ENCODE measurements around the gene INF2.
"Not testable (repeated sequence)": the region's sequence is repeated elsewhere in the genome, so short reads cannot be mapped to it uniquely, and the experiment has no call there.

INF2 gene

DNA sequence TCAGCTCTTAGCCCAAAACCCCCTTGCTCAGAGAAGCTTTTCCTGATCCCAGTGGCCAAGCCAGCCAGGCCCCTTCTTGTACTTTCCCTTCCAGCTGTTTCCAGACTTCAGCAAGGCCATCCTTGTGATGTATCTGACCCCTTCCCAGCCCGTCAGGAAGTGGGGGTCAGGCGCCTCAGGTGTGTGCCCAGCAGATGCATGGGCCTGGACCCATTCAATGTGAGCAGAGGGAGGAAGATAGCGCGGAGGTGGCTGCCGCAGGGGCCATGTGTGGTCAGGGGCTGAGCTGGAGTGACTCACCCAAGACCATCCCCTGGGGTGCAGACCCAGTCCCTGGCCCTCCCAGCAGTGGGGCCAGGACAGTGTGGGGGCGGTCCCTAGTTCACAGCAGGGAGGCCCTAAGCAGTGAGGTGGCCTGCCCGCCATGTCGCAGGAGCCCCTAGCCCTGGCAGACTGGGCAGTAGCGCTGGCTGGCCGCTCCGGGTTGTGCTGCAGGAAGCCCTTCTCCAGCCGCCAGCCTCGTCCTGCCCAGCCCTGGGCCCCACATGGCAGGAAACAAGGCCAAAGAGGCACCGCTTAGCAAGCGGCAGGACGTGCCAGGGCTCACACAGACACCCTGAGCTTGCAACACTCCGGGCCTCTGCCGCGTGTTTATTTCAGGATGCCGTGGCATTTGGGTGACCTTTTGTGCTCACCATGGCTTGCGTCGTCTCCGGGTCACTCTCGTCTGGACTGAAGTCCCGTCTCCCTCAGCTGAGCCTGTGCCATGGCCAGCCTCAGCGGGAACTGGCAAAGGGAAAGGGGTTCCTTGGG lies 46.6 kb downstream of the INF2 start:
- peak; percentile 67 for DNase-seq

DNA sequence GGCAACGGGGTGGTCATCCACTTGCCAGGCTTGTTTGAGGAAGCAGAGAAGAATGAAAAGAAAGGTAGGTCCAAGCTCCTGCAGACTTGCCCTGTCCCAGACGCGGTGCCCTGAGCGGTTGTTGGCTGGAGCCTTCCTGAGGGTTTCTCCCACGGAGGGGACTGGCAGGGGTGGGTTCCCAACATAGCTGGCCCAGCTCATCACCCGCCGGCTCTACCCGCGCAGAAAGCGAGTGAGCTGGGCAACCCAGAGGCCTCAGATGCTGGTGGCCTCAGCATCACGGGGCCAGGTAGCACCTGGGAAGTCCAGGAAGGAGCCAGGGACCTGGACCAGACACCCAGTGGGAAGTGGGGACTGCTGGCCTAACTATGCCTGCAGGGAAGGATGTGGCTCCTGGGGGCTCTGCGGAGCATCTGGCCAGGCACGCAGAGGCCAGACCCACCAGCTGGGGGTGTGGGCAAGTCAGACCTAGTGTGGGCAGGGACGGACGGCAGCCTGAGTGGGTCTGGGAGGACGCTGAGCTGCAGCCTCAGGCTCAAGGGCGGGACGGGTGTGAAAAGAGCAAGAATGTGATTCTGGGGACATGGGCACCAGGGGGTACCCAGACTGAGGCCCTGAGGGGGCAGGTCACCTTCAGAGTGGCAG lies 49.1 kb downstream of the INF2 start:
- DNase-seq, result no peak

DNA sequence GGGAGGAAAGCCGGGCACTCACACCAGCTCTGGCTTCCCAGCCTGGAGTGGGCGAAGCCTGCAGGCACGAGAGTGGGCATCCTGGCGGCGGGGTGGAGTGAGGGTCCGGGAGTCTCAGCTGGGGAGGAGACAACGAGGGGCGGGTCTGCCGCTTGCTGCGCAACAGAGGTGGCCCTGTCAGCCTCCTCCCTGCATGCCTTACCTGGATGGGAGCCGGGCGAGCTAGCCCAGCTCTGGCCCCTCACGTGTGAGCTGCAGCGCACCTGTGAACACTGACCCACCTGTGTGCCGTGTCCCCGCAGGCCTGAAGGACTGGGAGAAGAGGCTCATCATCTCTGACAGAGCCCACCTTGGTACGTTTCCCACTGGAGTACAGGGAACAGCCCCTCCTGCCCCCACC lies 49.6 kb downstream of the INF2 start:
- no peak for DNase-seq

DNA sequence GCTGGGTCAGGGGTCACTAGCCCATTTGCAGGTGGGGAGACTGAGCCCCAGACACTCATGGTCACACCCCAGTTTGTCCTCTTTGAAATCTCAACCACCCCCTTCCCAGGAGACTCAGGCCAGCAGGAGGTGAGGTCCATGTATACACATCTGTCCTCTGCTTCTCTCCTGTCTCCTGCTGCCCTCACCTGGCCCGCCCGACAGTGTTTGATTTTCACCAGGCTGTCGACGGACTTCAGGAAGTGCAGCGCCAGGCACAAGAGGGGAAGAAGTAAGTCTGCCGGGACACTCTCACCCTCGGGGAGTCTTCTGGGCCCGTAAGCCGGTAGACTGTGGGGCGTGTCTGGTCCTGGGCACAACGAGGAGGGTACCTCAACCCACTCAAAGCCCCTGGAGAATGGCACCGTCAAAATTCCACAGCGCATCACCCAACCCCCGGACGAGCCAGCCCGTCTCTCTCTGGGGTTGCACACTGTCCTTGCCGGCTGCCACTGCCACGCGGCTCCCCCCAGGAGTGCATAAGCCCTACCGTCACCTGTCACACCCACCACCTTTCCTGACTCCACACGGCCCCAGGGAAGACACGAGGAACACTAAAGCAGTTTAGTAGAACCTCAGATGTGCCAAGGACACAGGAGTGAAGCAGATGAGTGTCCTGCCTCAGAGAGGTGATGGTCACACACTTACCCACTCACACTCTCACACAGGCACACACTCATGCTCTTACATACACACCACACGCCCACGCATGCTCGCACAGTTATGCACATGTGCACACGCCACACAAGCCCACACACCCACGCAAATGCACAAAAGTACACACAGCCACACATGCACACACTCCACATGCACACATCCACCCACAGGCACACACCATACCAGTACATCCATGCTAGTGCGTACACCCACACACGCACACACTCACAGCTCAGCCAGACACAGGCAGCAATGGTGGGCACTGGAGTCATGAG lies 50.4 kb downstream of the INF2 start:
- DNase-seq, result no peak

DNA sequence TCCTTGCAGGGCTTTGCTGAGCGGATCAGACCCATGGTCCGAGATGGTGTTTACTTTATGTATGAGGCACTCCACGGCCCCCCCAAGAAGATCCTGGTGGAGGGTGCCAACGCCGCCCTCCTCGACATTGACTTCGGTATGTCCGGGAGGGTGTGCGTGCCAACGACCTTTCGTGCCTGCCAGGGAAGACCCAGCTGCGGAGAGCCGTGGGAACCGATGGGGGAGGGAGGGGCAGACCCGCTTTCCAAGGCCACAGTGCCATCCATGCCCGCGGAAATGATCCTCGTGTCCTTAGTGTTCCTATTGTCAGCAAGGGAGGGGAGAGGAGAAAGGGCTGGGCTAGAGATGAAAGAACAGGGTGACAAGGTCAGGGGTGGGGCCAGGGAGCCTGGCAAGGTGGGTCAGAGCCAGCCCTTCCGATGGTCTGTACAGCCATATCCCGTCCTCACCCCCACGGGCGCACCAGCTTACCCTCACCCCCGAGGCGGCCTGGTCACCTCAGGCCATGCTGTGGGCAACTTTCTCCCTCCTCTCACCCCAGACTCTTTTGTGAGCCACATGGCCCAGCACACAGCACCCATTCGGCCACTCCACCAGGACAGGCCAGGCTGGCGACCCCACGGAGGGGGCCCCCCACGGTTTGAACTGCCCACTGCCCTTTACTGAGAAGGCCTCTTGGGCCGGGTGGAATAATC lies 51.8 kb downstream of the INF2 start:
- no peak for DNase-seq

DNA sequence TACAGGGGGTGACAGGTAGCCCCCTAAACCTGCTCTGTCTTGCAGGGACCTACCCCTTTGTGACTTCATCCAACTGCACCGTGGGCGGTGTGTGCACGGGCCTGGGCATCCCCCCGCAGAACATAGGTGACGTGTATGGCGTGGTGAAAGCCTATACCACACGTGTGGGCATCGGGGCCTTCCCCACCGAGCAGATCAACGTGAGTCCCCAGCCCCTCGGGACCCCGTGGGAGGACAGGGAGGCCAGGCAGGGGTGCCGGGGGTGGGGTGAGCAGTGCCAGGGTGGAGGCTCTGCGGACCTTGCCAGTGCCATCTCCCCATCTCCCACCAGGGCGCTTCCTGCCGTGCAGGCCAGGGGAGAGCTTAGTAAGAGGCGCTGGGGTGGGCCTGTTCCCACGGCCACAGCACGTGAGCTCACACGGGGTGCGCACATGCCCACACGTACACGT lies 52.4 kb downstream of the INF2 start:
- no peak for DNase-seq

DNA sequence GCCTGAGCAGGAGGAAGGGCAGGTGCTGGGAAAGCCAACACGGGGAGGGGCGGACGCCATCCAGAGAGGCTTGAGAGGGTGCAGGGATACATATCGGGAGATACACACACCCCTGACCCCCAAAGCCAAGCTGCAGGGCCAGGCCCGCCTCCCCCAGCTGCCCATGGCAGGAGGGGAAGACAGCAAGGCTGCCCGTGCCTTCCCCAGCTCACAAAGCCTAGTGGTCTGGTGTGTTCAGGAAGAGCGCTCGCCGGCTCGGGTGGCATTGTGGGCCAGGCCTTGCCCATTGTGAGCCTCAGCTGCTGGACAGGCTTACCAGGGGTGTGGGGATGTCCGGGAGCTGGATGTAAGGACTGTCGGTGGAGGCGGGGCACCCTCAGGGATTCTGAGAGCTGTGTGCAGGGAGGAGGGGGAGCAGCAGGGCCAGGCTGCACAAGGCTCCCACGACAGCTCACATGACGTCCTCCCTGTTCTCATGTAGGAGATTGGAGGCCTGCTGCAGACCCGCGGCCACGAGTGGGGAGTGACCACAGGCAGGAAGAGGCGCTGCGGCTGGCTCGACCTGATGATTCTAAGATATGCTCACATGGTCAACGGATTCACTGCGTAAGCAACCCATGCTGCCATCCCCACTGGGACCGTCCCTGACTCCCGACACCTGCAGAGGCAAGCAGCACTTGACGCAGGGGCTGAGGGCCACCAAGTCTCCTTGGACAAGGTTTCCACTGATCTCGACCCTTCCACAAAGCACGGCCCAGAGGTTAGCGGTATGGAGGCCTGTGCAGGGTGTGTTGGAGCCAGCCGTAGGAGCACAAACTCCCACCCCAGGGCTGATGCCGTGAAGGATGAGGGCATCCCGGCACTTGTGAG lies 53.4 kb downstream of the INF2 start:
- DNase-seq, result no peak

DNA sequence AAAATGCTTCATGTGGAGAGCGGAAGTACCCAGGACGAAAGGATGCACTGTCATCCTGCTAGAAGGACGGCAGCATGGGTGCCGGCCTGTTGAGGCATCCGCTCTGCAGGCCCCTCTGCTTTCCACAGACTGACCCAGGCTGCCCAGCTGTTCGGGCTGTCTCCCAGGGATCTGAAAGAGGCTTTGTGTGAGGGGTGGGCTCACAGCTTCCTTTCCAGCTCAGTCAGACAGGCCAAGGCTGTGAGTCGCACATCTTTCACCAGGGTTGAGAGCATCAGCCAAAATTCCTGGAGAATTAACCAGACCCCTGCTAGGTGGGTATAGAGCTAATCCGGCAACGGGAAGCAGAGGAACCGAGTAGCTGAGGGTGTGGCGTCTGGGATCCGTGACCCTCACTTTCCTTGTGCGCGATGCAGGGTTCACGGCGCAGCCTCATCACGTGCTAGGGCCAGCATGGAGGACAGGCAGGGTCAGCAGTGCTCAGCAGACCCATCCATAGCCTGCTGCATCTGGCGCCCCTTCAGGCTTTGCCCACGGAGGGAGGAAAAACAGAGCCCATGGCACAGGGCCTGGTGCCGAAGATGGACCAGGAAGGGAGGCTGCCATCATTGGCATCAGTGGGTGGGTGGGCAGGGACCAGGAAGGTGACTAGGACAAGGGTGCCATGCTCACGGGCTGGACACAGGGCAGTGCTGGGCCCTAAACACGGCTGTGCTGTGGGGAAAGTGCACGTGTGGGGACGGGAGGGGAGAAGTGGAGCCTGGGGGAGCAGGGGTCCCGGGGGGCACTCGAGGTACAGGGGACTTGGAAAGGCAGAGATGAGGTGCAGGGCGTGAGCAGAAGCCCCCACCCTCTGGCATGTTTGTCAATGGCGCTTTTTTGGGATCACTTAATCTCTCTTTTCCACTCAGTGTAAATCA lies 54.3 kb downstream of the INF2 start:
- peak; percentile 69 for DNase-seq

DNA sequence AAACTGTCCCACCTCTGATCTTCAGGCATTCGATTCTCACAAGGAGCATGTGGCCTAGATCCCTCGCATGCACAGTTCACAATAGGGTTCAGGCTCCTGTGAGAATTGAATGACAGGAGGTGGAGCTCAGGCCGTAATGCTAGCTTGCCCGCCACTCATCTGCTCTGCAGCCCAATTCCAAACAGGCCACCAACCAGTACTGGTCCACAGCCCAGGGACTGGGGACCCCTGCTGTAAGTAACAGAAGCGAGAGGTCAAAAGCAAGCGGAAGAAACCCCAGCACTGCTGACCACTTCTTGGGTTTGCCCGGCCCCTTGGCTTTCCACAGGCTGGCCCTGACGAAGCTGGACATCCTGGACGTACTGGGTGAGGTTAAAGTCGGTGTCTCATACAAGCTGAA lies 55.1 kb downstream of the INF2 start:
- no peak for DNase-seq

DNA sequence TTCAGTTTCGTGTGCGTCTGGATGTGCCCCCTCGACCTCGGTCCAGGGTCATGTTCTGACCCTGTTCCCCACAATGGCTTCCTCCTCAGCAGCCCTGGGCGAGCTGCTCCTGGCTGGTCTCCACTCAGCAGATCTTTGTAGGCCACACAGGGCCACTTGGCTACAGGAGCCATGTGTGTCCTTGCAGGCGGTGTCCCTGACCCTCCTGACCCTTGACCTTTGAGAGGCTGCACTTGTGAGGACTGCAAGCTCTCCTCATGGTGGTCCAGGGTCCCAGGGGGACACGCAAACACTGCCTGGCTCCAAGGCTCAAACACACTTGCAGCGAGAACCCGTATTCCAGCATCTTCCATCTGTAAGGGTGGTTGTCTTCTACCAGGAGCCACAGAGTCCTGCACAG lies 56.0 kb downstream of the INF2 start:
- DNase-seq, result no peak

DNA sequence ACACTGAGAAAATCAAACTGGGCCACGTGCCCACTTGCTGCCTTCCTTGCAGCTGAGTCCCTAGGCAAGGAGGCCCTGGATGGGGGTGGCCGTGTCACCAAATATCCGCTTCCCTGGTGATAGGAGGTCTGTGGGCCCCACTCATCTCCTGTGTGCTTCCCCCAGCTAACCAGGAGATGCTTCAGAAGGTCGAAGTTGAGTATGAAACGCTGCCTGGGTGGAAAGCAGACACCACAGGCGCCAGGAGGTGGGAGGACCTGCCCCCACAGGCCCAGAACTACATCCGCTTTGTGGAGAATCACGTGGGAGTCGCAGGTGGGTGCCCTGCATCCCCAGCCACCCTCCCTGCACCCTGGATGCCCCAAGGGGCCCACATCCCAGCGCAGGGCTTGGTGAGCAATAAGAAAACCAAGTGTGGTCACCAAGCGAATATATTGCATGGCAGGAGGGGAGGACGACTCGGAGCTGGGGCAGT lies 56.7 kb downstream of the INF2 start:
- DNase-seq, result no peak

DNA sequence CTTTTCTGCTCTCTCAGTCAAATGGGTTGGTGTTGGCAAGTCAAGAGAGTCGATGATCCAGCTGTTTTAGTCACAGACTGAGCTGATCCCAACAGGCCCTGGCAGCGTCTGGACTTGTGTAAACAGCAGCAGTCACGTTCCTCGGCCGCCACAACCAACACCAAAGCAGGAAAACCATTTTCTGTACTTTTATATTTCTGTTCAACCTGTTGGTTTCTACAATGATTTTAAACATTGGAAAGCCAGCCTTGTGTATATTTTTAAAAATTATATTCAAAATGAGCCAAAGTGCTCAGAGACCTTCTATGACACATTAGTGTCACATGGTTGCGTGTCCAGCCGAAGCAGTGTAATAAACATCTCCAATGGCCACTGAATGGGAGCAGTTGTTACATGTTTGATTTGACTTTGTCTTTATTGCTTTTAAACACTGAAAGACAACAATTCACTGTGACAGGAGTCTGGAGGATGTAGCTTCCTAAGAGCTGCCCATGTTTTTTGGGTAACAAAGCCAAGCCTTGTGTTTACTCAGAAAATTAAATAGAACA lies 57.6 kb downstream of the INF2 start:
- no peak for DNase-seq

DNA sequence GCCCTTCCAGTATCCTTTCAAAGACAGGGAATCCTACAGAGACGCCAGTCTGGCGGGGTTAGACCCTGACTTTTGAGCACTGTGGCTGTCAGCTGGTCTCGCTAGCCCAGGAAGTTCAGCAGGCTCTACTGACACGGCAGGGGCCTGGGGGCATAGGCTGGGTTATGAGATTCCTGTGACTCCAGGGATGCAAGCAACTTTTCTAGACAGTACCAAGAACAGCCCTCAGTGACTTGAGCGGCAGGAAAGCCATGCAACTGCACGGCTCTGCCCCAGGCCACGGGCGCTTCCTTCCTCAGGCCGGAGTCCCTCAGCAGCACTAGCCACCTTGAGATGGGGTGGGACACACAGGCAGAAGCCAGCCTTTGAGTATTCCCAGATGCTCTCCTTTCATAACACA lies 58.5 kb downstream of the INF2 start:
- no peak for DNase-seq

DNA sequence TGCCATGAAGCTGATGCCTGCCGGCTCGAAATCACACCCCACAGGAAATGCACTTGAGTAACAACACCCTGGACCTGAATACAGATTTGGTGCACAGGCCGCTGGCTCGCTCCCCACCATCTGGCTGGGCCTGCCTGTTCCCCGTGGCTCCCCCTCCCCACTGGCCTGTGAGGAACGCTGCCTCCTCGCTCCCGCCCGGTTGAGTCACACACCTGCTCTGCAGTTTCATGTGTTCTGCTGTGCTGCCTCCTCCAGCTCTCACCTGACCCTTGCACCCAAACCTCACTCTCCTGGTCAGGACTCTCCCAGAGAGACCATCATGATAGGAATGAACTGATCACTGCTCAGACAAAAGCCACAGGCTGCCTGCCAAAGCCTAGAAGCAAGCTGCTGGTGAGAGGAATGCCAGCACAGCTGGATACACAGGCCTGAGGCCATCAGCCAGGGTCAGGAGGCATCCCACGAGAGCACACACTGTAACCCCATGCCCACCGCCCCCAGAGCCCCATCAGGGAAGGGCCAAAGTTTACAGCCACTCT lies 59.8 kb downstream of the INF2 start:
- DNase-seq, result peak; percentile 44

DNA sequence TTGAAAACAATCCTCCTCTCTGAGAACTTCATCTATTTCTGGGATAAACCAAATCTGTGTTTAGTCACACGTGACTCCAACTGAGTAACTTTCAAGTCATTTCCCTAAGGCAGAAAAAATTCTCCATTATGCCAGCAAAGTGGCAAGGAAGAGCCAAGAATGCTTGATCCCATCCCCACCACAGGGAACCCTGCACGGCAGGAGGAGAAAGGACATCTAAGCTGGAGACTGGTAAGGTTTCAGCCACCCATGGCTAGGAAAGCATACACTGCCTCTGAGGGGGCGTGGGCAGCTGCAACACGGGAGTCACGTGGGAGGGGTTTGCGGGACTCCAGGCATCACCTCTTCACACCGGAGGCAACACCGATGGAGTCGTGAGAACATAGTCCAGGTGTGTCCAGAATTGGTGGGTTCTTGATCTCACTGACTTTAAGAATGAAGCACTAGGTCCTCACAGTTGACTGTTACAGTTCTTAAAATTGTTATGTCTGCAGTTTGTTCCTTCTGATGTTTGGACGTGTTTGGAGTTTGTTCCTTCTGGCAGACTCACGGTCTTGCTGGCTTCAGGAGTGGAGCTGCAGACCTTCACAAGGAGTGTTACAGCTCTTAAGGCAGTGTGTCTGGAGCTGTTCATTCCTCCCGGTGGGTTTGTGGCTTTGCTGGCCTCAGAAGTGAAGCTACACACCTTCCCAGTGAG lies 60.8 kb downstream of the INF2 start:
- peak; percentile 62 for DNase-seq

DNA sequence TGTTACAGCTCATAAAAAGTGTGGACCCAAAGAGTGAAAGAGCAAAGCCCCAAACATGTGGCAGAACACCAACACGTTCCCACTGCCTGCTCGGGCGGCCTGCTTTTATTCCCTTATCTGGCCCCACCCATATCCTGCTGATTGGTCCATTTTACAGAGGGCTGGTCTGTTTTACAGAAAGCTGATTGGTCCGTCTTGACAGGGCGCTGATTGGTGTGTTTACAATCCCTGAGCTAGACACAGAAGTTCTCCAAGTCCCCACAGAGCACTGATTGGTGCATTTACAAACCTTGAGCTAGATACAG lies 61.3 kb downstream of the INF2 start:
- DNase-seq, result not testable (repeated sequence)

DNA sequence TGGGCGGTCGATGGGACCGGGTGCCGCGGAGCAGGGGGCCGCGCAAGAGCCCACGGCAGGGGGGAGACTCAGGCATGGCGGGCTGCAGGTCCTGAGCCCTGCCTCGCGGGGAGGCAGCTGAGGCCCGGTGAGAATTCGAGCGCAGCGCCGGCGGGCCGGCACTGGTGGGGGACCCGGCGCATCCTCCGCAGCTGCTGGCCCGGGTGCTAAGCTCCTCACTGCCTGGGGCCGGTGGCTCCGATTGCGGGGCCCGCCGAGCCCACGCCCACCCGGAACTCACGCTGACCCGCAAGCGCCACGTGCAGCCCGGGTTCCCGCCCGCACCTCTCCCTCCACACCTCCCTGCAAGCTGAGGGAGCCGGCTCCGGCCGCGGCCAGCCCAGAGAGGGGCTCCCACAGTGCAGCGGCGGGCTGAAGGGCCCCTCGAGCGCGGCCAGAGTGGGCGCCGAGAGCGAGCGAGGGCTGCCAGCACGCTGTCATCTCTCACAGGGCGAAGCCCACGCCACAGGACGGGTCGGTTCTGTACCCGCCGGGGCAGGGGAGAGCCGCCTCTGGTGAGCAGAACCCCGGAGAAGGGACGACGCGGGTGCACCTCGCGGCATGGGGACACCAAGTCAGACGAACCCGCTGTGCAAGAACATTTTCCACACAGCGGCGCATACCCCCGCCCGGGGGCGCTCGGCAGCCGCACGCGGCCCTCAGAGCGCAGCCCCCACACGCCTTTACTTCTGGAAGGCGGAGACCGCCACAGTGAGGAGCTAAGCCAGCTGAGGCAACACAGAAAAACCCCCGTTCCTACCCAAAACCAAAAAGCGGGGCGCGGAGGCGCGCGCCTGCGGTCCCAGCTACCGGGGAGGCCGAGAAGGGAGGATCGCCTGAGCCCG lies 62.4 kb downstream of the INF2 start:
- no peak for DNase-seq

DNA sequence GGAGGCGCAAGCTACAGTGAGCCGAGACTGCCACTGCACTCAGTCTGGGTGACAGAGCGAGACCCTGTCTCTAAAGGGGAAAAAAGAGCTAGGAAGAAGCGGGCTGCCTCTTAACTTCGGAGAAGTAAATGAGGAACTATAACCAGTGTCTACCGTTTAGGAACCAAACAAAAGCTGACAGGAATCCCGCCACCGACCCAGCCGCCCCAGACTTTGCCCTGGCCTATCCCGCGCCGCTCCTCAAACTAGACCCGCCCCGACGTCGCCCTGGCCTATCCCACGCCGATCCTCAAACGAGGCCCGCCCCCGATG lies 63.0 kb downstream of the INF2 start:
- no peak for DNase-seq

All from fibroblast of skin of back (primary cell).